Measurements from ENCODE around the gene PRPH.
A peak's percentile ranks its signal among the peaks of the same experiment; 100 is the strongest.

The PRPH gene

GRCh38 chr12:49340095-49340870, 45.3 kb downstream of the PRPH start:
- H3K27me3 ChIP-seq = peaks cover 7 to 73% of the 10 kb centered on the region in 2 donors
- peaks cover 0 to 38% (median 29%) of the 10 kb centered on the region in 4 donors for H3K4me1 ChIP-seq
- no peaks in the 10 kb centered on the region for H3K36me3 ChIP-seq
- TF ChIP-seq CTCF (IDR thresholded peaks at IDR 0.05) = no peak
- H3K27ac ChIP-seq = no peak overlapping the region
- no peak overlapping the region for H3K4me3 ChIP-seq
- intact Hi-C loops (cut with DNase I; ENCODE audit: low total_unique reads) = no loop called here
- no peaks in the 10 kb centered on the region for H3K9me3 ChIP-seq
- peak in 1 of 2 donors; percentile 35 for DNase-seq

GRCh38 chr12:49340971-49341776, 46.2 kb downstream of the PRPH start:
- DNase-seq = peak in 1 of 2 donors; percentile 32
- H3K4me1 ChIP-seq = peaks cover 0 to 45% (median 37%) of the 10 kb centered on the region in 4 donors
- H3K36me3 ChIP-seq = no peaks in the 10 kb centered on the region
- no peaks in the 10 kb centered on the region for H3K9me3 ChIP-seq
- no peak overlapping the region for H3K4me3 ChIP-seq
- TF ChIP-seq CTCF (IDR thresholded peaks at IDR 0.05) = no peak
- intact Hi-C loops (cut with DNase I; ENCODE audit: low total_unique reads) = no loop called here
- peaks cover 5 to 73% of the 10 kb centered on the region in 2 donors for H3K27me3 ChIP-seq
- H3K27ac ChIP-seq = no peak overlapping the region

- intact Hi-C loops (cut with DNase I; ENCODE audit: low total_unique reads) = no loop called here
- no peak for TF ChIP-seq CTCF (IDR thresholded peaks at IDR 0.05)
- no peaks in the 10 kb centered on the region for H3K9me3 ChIP-seq
- H3K4me3 ChIP-seq = peak overlapping the region in 1 of 2 donors; percentile 45
- peak in 1 of 2 donors; percentile 57 for DNase-seq
- H3K4me1 ChIP-seq = peaks cover 4 to 46% (median 41%) of the 10 kb centered on the region in 4 donors
- no peaks in the 10 kb centered on the region for H3K36me3 ChIP-seq
- peaks cover 3 to 73% of the 10 kb centered on the region in 2 donors for H3K27me3 ChIP-seq
- H3K27ac ChIP-seq = no peak overlapping the region
Measured at GRCh38 chr12:49341777-49342065, 46.8 kb downstream of the PRPH start.

GRCh38 chr12:49342066-49342913, 47.3 kb downstream of the PRPH start:
- no peak overlapping the region for H3K27ac ChIP-seq
- intact Hi-C loops (cut with DNase I; ENCODE audit: low total_unique reads) = no loop called here
- H3K36me3 ChIP-seq = no peaks in the 10 kb centered on the region
- peak overlapping the region; percentile 39 to 45 for H3K4me3 ChIP-seq
- peaks cover 3 to 73% of the 10 kb centered on the region in 2 donors for H3K27me3 ChIP-seq
- peaks cover 7 to 46% (median 42%) of the 10 kb centered on the region in 4 donors for H3K4me1 ChIP-seq
- peak; percentile 59 to 83 for DNase-seq
- no peaks in the 10 kb centered on the region for H3K9me3 ChIP-seq
- TF ChIP-seq CTCF (IDR thresholded peaks at IDR 0.05) = peak; percentile 68 to 73
